MM.1S (cell line): ENCODE results near the gene SDR42E2.

Experiments used
- DNase-seq: peaks from one replicate; pipeline ENCODE4 v3.0.0-alpha.2; 2015
- H2AFZ ChIP-seq: fragments of 300-600 bp; sonication (generic); 2 replicates; pipeline ENCODE4 v1.6.0; 2016; ENCODE audit warnings: antibody characterized with exemption, low read length
- H3F3A ChIP-seq: fragments of 300-600 bp; sonication (generic); 2 replicates; pipeline ENCODE4 v1.6.1; 2016; ENCODE audit warnings: mild to moderate bottlenecking, antibody characterized with exemption, low read length, moderate library complexity, mixed read lengths; ENCODE audit not compliant: insufficient read depth
- H3K27ac ChIP-seq: fragments of 300-600 bp; sonication (generic); 2 replicates; pipeline ENCODE4 v1.5.1; 2016; ENCODE audit warnings: mild to moderate bottlenecking, low read length
- H3K27me3 ChIP-seq: fragments of 300-600 bp; sonication (generic); replicated peaks from 2 replicates; pipeline ENCODE4 v1.6.0; 2016; ENCODE audit warnings: low read length; ENCODE audit not compliant: insufficient read depth
- H3K36me3 ChIP-seq: fragments of 300-600 bp; sonication (generic); replicated peaks from 2 replicates; pipeline ENCODE4 v1.6.1; 2016; ENCODE audit warnings: mild to moderate bottlenecking, low read length, mixed read lengths; ENCODE audit not compliant: insufficient read depth
- H3K4me1 ChIP-seq: fragments of 300-600 bp; sonication (generic); 2 replicates; pipeline ENCODE4 v1.6.1; 2016; ENCODE audit warnings: low read length, mixed read lengths
- H3K4me2 ChIP-seq: fragments of 300-600 bp; sonication (generic); 2 replicates; pipeline ENCODE4 v1.6.0; 2016; ENCODE audit warnings: low read depth, low read length
- H3K4me3 ChIP-seq: fragments of 300-600 bp; sonication (generic); 2 replicates; pipeline ENCODE4 v1.5.1; 2016; ENCODE audit warnings: low read length, mixed read lengths
- H3K79me2 ChIP-seq: fragments of 300-600 bp; sonication (generic); 2 replicates; pipeline ENCODE4 v1.6.1; 2016; ENCODE audit warnings: mixed run types, low read length, mixed read lengths
- H3K9ac ChIP-seq: fragments of 300-600 bp; sonication (generic); 2 replicates; pipeline ENCODE4 v1.6.1; 2016; ENCODE audit warnings: low read length, mixed read lengths
- H3K9me2 ChIP-seq: fragments of 300-600 bp; sonication (generic); replicated peaks from 2 replicates; pipeline ENCODE4 v1.6.1; 2016; ENCODE audit warnings: mild to moderate bottlenecking, low read length, mixed read lengths; ENCODE audit not compliant: insufficient read depth
- H3K9me3 ChIP-seq: fragments of 300-600 bp; sonication (generic); replicated peaks from 2 replicates; pipeline ENCODE4 v1.6.1; 2016; ENCODE audit warnings: mild to moderate bottlenecking, low read length, mixed read lengths; ENCODE audit not compliant: insufficient read depth
- H4K20me1 ChIP-seq: fragments of 300-600 bp; sonication (generic); 2 replicates; pipeline ENCODE4 v1.6.1; 2016; ENCODE audit warnings: mild to moderate bottlenecking, low read length, moderate library complexity, mixed read lengths; ENCODE audit not compliant: insufficient read depth
- CTCF ChIP-seq: fragments of 300-600 bp; sonication (generic); IDR thresholded peaks from 2 replicates; pipeline ENCODE4 v1.5.1; 2016; ENCODE audit warnings: antibody characterized with exemption, low read length, mixed read lengths
- EZH2 ChIP-seq: fragments of 300-600 bp; sonication (generic); optimal IDR thresholded peaks from 2 replicates; pipeline ENCODE3; 2017; ENCODE audit warnings: low read depth, mild to moderate bottlenecking, antibody characterized with exemption, low read length, mixed read lengths
- EZH2phosphoT487 ChIP-seq: fragments of 300-600 bp; sonication (generic); IDR thresholded peaks from 2 replicates; pipeline ENCODE4 v1.6.1; 2018; ENCODE audit warnings: antibody characterized with exemption, low read length

The SDR42E2 gene

GRCh38 chr16:22235839-22236745 is 73.8 kb downstream of the SDR42E2 start:
- Histone ChIP-seq H3K4me3 (no peak overlapping the region), H3K4me1 (peaks cover 11% of the 10 kb centered on the region), H3K36me3 (no peaks in the 10 kb centered on the region), H3K9ac (no peak overlapping the region), H3K9me2 (no peaks in the 10 kb centered on the region), H3F3A (no peaks in the 10 kb centered on the region), H3K27ac (no peak overlapping the region), H3K4me2 (no peak overlapping the region), H3K9me3 (no peaks in the 10 kb centered on the region), H3K79me2 (peaks cover 7% of the 10 kb centered on the region; the same call in 1 of the 2 replicates), H2AFZ (no peak overlapping the region), H4K20me1 (no peaks in the 10 kb centered on the region), H3K27me3 (no peaks in the 10 kb centered on the region)
- TF ChIP-seq EZH2phosphoT487: no peak
- DNase-seq: no peak

GRCh38 chr16:22239131-22239805 is 77.0 kb downstream of the SDR42E2 start:
- peaks cover 13% of the 10 kb centered on the region; the same call in 1 of the 2 replicates for H3K79me2 ChIP-seq
- H3K9ac ChIP-seq: no peak overlapping the region
- no peaks in the 10 kb centered on the region for H4K20me1 ChIP-seq
- no peak for DNase-seq
- TF ChIP-seq EZH2phosphoT487 (no peak), CTCF (no peak), EZH2 (no peak)
- peaks cover 13% of the 10 kb centered on the region for H3K4me1 ChIP-seq
- H3F3A ChIP-seq: no peaks in the 10 kb centered on the region
- H3K27ac ChIP-seq: no peak overlapping the region
- no peaks in the 10 kb centered on the region for H3K9me2 ChIP-seq
- H3K4me3 ChIP-seq: no peak overlapping the region
- no peaks in the 10 kb centered on the region for H3K27me3 ChIP-seq
- H3K36me3 ChIP-seq: no peaks in the 10 kb centered on the region
- H3K9me3 ChIP-seq: no peaks in the 10 kb centered on the region
- no peak overlapping the region for H2AFZ ChIP-seq
- no peak overlapping the region for H3K4me2 ChIP-seq

GRCh38 chr16:22240023-22240710 is 77.9 kb downstream of the SDR42E2 start:
- H3K4me1 ChIP-seq: peaks cover 13% of the 10 kb centered on the region
- no peaks in the 10 kb centered on the region for H3F3A ChIP-seq
- H3K4me3 ChIP-seq: no peak overlapping the region
- no peak overlapping the region for H3K9ac ChIP-seq
- no peaks in the 10 kb centered on the region for H3K27me3 ChIP-seq
- H3K4me2 ChIP-seq: no peak overlapping the region
- DNase-seq: no peak
- no peaks in the 10 kb centered on the region for H3K36me3 ChIP-seq
- no peak overlapping the region; the same call in 1 of the 2 replicates for H3K27ac ChIP-seq
- H3K9me3 ChIP-seq: no peaks in the 10 kb centered on the region
- H3K9me2 ChIP-seq: no peaks in the 10 kb centered on the region
- TF ChIP-seq EZH2phosphoT487 (no peak), EZH2 (no peak), CTCF (no peak)
- H3K79me2 ChIP-seq: peaks cover 13% of the 10 kb centered on the region; the same call in 1 of the 2 replicates
- H2AFZ ChIP-seq: no peak overlapping the region
- H4K20me1 ChIP-seq: no peaks in the 10 kb centered on the region
